Measurements from ENCODE around the gene DPYSL4. TPM values are rescaled to one million over a fixed set of nuclear protein-coding genes. Genes with fewer than 3 reads are reported as not detected.
"Not testable (repeated sequence)": the region's sequence is repeated elsewhere in the genome, so short reads cannot be mapped to it uniquely, and the experiment has no call there.

DPYSL4 gene
- total and polyA plus RNA-seq, 2 donors: 1.5 to 1.7 TPM

DNA sequence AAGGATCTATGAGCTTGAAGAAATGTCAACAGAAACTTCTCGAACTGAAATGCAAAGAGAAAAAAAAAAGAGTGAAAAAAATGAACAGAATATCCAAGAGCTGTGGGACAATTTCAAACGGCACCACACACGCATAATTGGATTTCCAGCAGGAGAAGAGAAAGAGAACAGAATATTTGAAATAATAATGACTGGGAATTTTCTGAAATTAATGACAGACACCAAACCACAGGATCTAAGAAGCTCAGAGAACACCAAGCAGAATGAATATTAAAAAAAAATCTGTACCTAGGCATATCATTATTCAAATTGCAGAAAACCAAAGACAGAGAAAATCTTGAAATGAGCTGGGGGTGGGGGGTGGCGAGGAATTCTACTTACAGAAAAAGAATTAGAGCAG lies 27.2 kb downstream of the DPYSL4 start:
- H3K4me3 ChIP-seq (ENCODE audit: low read depth, low read length): no peak overlapping the region
- WGBS: 52% methylated on average over 4 of the region's 4 CpGs

DNA sequence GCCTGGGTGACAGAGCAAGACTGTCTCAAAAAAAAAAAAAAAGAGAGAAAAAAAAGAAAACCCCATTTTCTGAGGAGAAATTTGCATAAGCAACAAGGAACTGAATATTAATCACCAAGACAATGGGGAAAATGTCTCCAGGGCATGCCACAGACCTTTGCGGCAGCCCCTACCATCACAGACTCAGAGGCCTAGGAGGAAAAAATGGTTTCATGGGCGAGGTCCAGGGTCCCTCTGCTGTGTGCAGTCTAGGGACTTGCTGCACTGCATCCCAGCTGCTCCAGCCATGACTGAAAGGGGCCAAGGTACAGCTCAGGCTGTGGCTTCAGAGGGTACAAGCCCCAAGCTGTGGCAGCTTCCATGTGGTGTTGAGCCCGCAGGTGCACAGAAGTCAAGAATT lies 29.7 kb downstream of the DPYSL4 start:
- H3K4me1 ChIP-seq (ENCODE audit: insufficient read depth); H3K36me3 ChIP-seq (ENCODE audit: insufficient read depth); H3K4me3 ChIP-seq (ENCODE audit: low read depth, low read length); H3K27ac ChIP-seq (ENCODE audit: low read depth); DNase-seq (ENCODE audit: extremely low spot score): not testable (repeated sequence)
- WGBS: 83% methylated on average over 3 of the region's 3 CpGs

More for the DNA sequence above, 27.2 kb downstream of the DPYSL4 start:
- Histone ChIP-seq H3K27ac (ENCODE audit: low read depth) (no peak overlapping the region), H3K36me3 (ENCODE audit: insufficient read depth) (no peaks in the 10 kb centered on the region), H3K4me1 (ENCODE audit: insufficient read depth) (no peaks in the 10 kb centered on the region)
- no peak for DNase-seq (ENCODE audit: extremely low spot score)

DNA sequence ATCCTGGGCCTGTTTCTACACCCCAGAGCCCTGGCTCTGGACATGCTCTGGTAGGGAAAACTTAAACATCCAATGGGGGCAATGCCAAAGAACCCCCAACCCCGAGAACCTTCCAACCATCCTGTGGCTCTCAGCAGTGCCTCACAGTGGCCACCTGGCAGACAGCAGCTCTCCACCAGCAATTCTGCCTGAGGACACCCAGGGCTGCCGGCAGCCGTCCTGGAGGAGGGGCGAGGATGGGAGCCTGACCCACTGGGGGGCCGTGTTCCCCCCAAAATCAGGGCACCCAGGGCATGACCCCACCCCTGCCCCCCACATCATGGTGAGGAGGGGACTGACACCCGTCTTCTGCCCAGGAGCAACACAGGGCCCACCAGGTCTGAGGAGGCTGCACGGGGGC lies 32.7 kb downstream of the DPYSL4 start:
- no peaks in the 10 kb centered on the region for H3K36me3 ChIP-seq (ENCODE audit: insufficient read depth)
- DNase-seq (ENCODE audit: extremely low spot score): no peak
- H3K4me1 ChIP-seq (ENCODE audit: insufficient read depth): no peaks in the 10 kb centered on the region
- H3K4me3 ChIP-seq (ENCODE audit: low read depth, low read length): no peak overlapping the region
- H3K27ac ChIP-seq (ENCODE audit: low read depth): no peak overlapping the region
- WGBS: 79% methylated on average over 7 of the region's 7 CpGs

DNA sequence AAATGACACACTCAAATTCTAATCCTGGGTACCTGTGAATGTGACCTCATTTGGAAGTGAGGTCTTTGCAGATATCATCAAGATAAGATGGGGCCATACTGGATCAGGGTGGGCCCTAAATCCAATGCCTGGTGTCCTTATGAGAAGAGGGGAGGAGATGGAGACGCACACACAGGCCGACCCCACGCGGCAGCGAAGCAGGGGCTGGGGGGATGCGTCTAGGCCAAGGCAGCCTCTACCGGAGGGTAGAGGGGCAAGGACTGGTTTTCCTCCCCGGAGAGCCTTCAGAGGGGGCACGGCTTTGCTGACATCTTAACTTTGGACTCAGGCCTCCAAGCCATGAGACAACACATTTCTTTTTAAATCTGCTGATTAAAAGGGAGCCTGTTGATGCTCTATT lies 33.3 kb downstream of the DPYSL4 start:
- H3K4me3 ChIP-seq (ENCODE audit: low read depth, low read length): no peak overlapping the region
- H3K27ac ChIP-seq (ENCODE audit: low read depth): no peak overlapping the region
- no peaks in the 10 kb centered on the region for H3K4me1 ChIP-seq (ENCODE audit: insufficient read depth)
- no peaks in the 10 kb centered on the region for H3K36me3 ChIP-seq (ENCODE audit: insufficient read depth)
- no peak for DNase-seq (ENCODE audit: extremely low spot score)
- WGBS: 92% methylated on average over 9 of the region's 9 CpGs

DNA sequence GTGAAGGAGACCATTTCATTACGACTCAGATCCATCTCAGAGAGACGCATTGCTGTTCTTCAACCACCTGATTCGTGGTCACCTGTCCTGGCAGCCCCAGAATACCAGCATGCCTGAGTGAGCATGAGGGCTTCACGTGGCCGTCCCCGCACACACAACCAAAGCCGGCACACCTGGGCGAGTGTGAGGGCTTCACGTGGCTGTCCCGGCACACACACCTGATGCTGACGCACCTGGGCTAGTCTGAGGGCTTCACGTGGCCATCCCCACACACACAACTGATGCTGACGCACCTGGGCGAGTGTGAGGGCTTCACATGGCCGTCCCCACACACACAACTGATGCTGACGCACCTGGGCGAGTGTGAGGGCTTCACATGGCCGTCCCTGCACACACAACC lies 34.2 kb downstream of the DPYSL4 start:
- not testable (repeated sequence) for H3K27ac ChIP-seq (ENCODE audit: low read depth); DNase-seq (ENCODE audit: extremely low spot score); H3K4me1 ChIP-seq (ENCODE audit: insufficient read depth); H3K4me3 ChIP-seq (ENCODE audit: low read depth, low read length); H3K36me3 ChIP-seq (ENCODE audit: insufficient read depth)
- WGBS: 92% methylated on average over 18 of the region's 18 CpGs

- H3K4me1 ChIP-seq (ENCODE audit: insufficient read depth): no peaks in the 10 kb centered on the region
- no peak overlapping the region for H3K4me3 ChIP-seq (ENCODE audit: low read depth, low read length)
- no peak overlapping the region for H3K27ac ChIP-seq (ENCODE audit: low read depth)
- 67% methylated on average over 21 of the region's 21 CpGs for whole genome bisulfite sequencing
- no peaks in the 10 kb centered on the region for H3K36me3 ChIP-seq (ENCODE audit: insufficient read depth)
- no peak for DNase-seq (ENCODE audit: extremely low spot score)
Measured at GRCh38 chr10:132222726-132223125, 36.0 kb downstream of the DPYSL4 start.

- 36% methylated on average over 16 of the region's 16 CpGs for WGBS
- H3K4me1 ChIP-seq (ENCODE audit: insufficient read depth): no peaks in the 10 kb centered on the region
- no peak for DNase-seq (ENCODE audit: extremely low spot score)
- no peak overlapping the region for H3K27ac ChIP-seq (ENCODE audit: low read depth)
- no peak overlapping the region for H3K4me3 ChIP-seq (ENCODE audit: low read depth, low read length)
- no peaks in the 10 kb centered on the region for H3K36me3 ChIP-seq (ENCODE audit: insufficient read depth)
Measured at GRCh38 chr10:132223156-132223590, 36.4 kb downstream of the DPYSL4 start.

DNA sequence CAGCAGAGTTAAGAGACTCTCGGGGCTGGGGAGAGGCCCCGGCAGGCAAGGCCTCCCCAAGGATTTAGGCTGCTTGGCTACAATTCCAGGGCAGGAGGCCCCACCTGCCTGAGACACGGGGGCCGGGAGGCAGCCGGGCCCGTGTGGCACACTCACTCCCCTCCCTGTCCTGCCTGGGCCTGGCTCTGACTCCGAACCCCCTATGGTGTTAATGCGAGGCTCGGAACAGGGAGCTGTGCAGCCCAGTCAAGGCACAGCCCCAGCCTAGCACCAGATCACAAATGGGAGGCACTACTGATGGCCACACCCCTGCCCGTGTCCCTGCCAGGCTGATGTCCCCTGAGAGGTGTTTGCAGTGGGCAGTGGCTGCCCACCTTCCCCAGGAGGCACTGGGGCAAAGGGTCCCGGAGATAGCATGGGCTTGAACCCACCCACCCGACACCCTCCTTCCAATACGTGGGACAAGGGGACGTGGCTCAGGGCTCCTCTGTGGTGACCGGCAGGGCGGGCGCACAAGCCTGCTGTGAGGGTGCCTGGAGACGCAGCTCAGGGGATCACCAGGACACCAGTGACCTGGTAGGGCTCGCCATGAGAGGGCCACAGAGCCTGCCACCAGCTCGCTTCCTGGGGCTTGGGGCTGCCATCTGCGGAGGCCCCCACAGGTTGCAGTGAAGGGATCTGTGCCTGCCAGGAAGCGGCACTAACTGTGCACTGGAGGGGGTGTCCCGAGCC lies 37.0 kb downstream of the DPYSL4 start:
- Histone ChIP-seq H3K27ac (ENCODE audit: low read depth) (no peak overlapping the region), H3K36me3 (ENCODE audit: insufficient read depth) (no peaks in the 10 kb centered on the region), H3K4me1 (ENCODE audit: insufficient read depth) (no peaks in the 10 kb centered on the region), H3K4me3 (ENCODE audit: low read depth, low read length) (no peak overlapping the region)
- DNase-seq (ENCODE audit: extremely low spot score): no peak
- 87% methylated on average over 23 of the region's 23 CpGs for WGBS

GRCh38 chr10:132224343-132225072 lies 37.8 kb downstream of the DPYSL4 start:
- Histone ChIP-seq H3K36me3 (ENCODE audit: insufficient read depth) (no peaks in the 10 kb centered on the region), H3K4me1 (ENCODE audit: insufficient read depth) (no peaks in the 10 kb centered on the region), H3K4me3 (ENCODE audit: low read depth, low read length) (no peak overlapping the region), H3K27ac (ENCODE audit: low read depth) (no peak overlapping the region)
- WGBS: 87% methylated on average over 20 of the region's 20 CpGs
- no peak for DNase-seq (ENCODE audit: extremely low spot score)

DNA sequence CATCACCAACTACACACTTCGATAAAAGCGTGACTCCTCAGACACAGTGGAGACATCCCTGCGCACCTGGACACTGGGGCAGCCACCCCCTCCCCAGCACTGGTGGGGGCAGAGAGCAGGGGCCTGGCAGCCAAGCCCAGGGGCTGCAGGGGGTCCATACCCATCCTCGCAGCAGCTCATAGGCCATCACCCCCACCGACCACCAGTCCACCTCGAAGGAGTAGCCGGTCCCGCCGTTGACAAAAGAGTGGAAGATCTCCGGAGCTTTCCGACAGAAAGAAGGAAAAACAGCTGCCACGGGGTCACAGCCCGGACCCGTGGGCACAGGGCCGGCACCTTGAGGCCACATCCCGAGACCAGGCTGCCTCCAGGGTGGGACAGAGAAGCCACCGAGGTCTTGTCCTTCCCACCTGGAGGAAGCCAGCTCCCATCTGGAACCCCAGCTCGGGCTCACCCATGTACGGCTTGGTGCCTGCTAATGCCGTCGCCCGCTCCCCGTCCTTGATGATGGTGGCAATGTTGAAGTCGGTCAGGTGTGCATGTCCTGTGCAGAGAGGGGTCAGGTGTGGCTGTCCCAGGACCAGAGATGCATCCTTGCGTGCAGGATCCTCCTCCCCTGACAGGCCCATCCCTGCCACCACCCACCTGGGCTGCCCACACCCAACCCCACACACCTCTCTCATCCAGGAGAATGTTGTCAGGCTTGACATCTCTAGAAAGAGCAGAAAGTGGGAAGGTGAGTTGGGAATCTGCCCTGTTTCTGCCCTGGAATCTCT lies 38.5 kb downstream of the DPYSL4 start:
- 92% methylated on average over 25 of the region's 25 CpGs for WGBS
- no peaks in the 10 kb centered on the region for H3K36me3 ChIP-seq (ENCODE audit: insufficient read depth)
- DNase-seq (ENCODE audit: extremely low spot score): no peak
- no peak overlapping the region for H3K4me3 ChIP-seq (ENCODE audit: low read depth, low read length)
- H3K27ac ChIP-seq (ENCODE audit: low read depth): no peak overlapping the region
- no peaks in the 10 kb centered on the region for H3K4me1 ChIP-seq (ENCODE audit: insufficient read depth)

DNA sequence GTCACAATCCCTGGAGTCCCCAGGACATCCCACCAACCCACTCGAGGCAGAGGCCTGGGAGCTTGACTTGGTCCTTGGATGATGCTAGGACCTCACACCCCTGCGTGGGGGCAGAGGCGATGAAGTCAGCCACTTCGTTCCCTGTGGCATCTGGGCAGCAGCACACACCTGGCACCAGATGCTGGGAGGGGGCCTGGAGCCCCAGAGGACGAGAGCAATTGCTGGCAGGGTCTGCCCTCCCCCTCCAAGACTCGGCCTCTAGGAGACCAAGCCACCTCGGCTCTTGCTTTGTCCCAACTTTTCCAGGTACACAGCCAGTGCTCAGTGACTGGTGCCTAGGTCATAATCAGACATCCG lies 39.1 kb downstream of the DPYSL4 start:
- no peaks in the 10 kb centered on the region for H3K36me3 ChIP-seq (ENCODE audit: insufficient read depth)
- no peak overlapping the region for H3K4me3 ChIP-seq (ENCODE audit: low read depth, low read length)
- DNase-seq (ENCODE audit: extremely low spot score): no peak
- WGBS: 85% methylated on average over 8 of the region's 8 CpGs
- no peak overlapping the region for H3K27ac ChIP-seq (ENCODE audit: low read depth)
- no peaks in the 10 kb centered on the region for H3K4me1 ChIP-seq (ENCODE audit: insufficient read depth)

DNA sequence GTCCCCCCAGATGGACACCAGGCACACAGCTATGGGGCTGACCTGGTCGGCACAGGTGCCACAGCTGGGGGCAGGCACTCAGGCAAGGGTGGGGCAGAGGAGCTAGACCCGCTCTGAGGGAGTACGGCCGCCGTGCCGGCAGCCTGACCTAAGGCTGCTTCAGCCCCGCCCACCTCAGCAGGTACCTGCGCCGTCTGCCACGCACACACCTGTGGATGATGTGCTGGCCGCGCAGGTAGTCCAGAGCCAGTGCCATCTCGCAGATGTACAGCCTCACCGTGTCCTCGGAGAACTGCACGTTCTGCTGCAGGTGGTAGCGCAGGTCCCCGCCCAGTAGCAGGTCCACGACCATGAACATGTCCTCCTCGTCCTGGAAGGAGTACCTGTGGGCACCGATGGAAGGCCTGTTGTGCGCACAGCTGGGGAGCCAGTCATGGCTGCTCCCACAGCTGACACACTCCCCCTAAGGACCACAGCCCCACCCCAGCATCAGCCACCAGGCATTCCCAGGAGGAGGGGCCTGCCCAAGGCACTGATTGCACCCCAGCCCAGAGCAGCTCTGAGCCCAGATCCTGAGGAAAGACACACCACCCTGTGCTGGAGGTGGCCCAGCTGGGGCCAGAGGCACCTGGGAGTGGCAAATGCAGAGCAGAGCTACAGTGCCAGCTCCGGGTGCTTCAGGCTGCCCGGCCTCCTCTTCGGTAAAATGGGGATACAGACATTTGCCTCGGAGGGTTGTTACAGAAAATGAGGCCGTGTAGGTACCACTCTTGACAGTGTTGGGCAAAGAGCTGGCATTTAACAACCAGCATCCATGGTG lies 40.0 kb downstream of the DPYSL4 start:
- Histone ChIP-seq H3K4me1 (ENCODE audit: insufficient read depth) (no peaks in the 10 kb centered on the region), H3K27ac (ENCODE audit: low read depth) (no peak overlapping the region), H3K36me3 (ENCODE audit: insufficient read depth) (no peaks in the 10 kb centered on the region), H3K4me3 (ENCODE audit: low read depth, low read length) (no peak overlapping the region)
- no peak for DNase-seq (ENCODE audit: extremely low spot score)
- WGBS: 93% methylated on average over 27 of the region's 27 CpGs

DNA sequence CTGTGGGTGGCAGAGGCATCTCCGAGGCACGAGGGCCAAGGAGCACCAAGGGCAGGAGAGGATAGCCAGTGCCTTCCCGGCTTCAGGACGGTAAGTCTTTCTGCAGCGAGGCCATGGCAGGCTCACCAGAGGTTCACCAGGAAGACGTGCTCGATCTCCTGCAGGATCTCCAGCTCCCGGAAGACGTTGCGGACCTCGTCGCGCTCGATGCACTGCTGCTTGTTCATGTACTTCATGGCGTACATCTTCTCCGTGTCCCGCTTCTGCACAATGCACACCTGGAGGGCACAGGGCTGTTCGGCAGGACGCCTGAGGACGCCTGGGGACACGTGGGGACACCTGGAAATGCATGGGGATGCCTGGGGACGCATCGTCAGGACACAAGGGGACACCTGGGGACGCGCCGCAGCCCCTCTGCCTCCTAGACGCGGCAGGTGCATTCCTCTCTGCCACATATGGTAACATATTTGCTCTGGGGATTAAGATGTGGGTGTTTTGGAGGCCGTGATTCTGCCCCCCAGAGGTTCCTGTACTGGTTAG lies 41.2 kb downstream of the DPYSL4 start:
- 92% methylated on average over 29 of the region's 29 CpGs for WGBS
- Histone ChIP-seq H3K4me3 (ENCODE audit: low read depth, low read length) (no peak overlapping the region), H3K4me1 (ENCODE audit: insufficient read depth) (no peaks in the 10 kb centered on the region), H3K36me3 (ENCODE audit: insufficient read depth) (no peaks in the 10 kb centered on the region), H3K27ac (ENCODE audit: low read depth) (no peak overlapping the region)
- no peak for DNase-seq (ENCODE audit: extremely low spot score)
